DOHH2 (cell line): Measurements from ENCODE around the gene CCT6A.
"Not testable (repeated sequence)": the region's sequence is repeated elsewhere in the genome, so short reads cannot be mapped to it uniquely, and the experiment has no call there.

ENCODE experiments used
- H3F3A ChIP-seq: fragments of 200-600 bp; sonication (generic), shearing (Covaris generic); 2 replicates; pipeline ENCODE4 v1.6.0; 2016; ENCODE audit warnings: antibody characterized with exemption, mild to moderate bottlenecking; ENCODE audit not compliant: control insufficient read depth, insufficient read depth
- H3K27ac ChIP-seq: fragments of 200-600 bp; sonication (generic); 2 replicates; pipeline ENCODE4 v1.5.1; 2014; ENCODE audit warnings: low read depth, mild to moderate bottlenecking, low read length, moderate library complexity
- H3K27me3 ChIP-seq: fragments of 200-600 bp; sonication (generic); 2 replicates; pipeline ENCODE4 v1.6.1; 2014; ENCODE audit warnings: mild to moderate bottlenecking, low read length, mixed read lengths; ENCODE audit not compliant: control insufficient read depth
- H3K36me3 ChIP-seq: fragments of 200-600 bp; sonication (generic); 2 replicates; pipeline ENCODE4 v1.6.1; 2014; ENCODE audit warnings: mild to moderate bottlenecking, low read length, moderate library complexity, mixed read lengths; ENCODE audit not compliant: control insufficient read depth
- H3K4me1 ChIP-seq: fragments of 200-600 bp; sonication (generic); 2 replicates; pipeline ENCODE4 v1.6.1; 2014; ENCODE audit warnings: mild to moderate bottlenecking, low read length, mixed read lengths; ENCODE audit not compliant: control insufficient read depth
- H3K4me2 ChIP-seq: fragments of 200-600 bp; sonication (generic); 2 replicates; pipeline ENCODE4 v1.6.0; 2014; ENCODE audit warnings: mild to moderate bottlenecking, low read length, moderate library complexity
- H3K4me3 ChIP-seq: fragments of 200-600 bp; sonication (generic); 2 replicates; pipeline ENCODE4 v1.5.1; 2014; ENCODE audit warnings: mild to moderate bottlenecking, low read length, mixed read lengths
- H3K79me2 ChIP-seq: fragments of 200-600 bp; sonication (generic); 2 replicates; pipeline ENCODE4 v1.6.1; 2014; ENCODE audit warnings: mild to moderate bottlenecking, low read length, mixed read lengths; ENCODE audit not compliant: control insufficient read depth
- H3K9me2 ChIP-seq: fragments of 200-600 bp; sonication (generic); replicated peaks from 2 replicates; pipeline ENCODE4 v1.6.1; 2014; ENCODE audit warnings: mild to moderate bottlenecking, low read length, mixed read lengths; ENCODE audit not compliant: control insufficient read depth
- H3K9me3 ChIP-seq: fragments of 200-600 bp; sonication (generic); 2 replicates; pipeline ENCODE4 v1.6.1; 2014; ENCODE audit warnings: antibody characterized with exemption, low read length, mixed read lengths; ENCODE audit not compliant: control insufficient read depth, insufficient read depth
- H4K20me1 ChIP-seq: fragments of 200-600 bp; sonication (generic); 2 replicates; pipeline ENCODE4 v1.6.0; 2014; ENCODE audit warnings: low read depth, mild to moderate bottlenecking, antibody characterized with exemption, low read length, moderate library complexity; ENCODE audit not compliant: control insufficient read depth, insufficient read depth
- EZH2phosphoT487 ChIP-seq: fragments of 200-600 bp; sonication (generic); IDR thresholded peaks from 2 replicates; pipeline ENCODE4 v1.6.1; 2017; ENCODE audit warnings: borderline replicate concordance, mild to moderate bottlenecking, antibody characterized with exemption, low read length, moderate library complexity, mixed read lengths
- TF ChIP-seq, protein P1 (sequence below): fragments of 200-600 bp; sonication (generic); IDR thresholded peaks from one replicate; pipeline ENCODE4 v1.5.1; 2014; ENCODE audit warnings: antibody characterized with exemption, mild to moderate bottlenecking, low read depth, low read length; ENCODE audit not compliant: poor library complexity, severe bottlenecking

CCT6A gene

DNA sequence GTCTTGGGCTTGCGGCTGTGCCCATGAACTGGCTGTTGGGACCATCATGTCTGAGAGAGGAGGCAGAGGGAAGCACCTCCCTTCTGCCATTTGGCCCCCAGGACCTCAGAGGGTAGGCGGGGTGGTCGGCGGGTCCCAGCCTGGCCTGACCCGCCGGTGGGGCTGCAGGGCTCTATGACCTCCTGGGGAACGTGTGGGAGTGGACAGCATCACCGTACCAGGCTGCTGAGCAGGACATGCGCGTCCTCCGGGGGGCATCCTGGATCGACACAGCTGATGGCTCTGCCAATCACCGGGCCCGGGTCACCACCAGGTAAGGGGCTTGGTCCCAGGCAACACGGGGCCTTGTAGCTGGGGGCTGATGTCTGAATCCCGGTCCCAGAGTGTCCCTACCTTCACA, 26.6 kb downstream of the CCT6A start:
- Histone ChIP-seq H3K27me3 (no peaks in the 10 kb centered on the region), H3F3A (peaks cover 4% of the 10 kb centered on the region; the same call in 1 of the 2 replicates), H3K9me3 (no peaks in the 10 kb centered on the region), H3K36me3 (peaks cover 49% of the 10 kb centered on the region), H3K4me3 (no peak overlapping the region), H3K9me2 (no peaks in the 10 kb centered on the region), H3K4me1 (peaks cover 4% of the 10 kb centered on the region), H3K4me2 (no peak overlapping the region), H4K20me1 (peaks cover under 1% of the 10 kb centered on the region; the same call in 1 of the 2 replicates), H3K79me2 (no peaks in the 10 kb centered on the region), H3K27ac (no peak overlapping the region)
- TF ChIP-seq EZH2phosphoT487: no peak
- TF ChIP-seq, protein P1, sequence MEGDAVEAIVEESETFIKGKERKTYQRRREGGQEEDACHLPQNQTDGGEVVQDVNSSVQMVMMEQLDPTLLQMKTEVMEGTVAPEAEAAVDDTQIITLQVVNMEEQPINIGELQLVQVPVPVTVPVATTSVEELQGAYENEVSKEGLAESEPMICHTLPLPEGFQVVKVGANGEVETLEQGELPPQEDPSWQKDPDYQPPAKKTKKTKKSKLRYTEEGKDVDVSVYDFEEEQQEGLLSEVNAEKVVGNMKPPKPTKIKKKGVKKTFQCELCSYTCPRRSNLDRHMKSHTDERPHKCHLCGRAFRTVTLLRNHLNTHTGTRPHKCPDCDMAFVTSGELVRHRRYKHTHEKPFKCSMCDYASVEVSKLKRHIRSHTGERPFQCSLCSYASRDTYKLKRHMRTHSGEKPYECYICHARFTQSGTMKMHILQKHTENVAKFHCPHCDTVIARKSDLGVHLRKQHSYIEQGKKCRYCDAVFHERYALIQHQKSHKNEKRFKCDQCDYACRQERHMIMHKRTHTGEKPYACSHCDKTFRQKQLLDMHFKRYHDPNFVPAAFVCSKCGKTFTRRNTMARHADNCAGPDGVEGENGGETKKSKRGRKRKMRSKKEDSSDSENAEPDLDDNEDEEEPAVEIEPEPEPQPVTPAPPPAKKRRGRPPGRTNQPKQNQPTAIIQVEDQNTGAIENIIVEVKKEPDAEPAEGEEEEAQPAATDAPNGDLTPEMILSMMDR: no peak

DNA sequence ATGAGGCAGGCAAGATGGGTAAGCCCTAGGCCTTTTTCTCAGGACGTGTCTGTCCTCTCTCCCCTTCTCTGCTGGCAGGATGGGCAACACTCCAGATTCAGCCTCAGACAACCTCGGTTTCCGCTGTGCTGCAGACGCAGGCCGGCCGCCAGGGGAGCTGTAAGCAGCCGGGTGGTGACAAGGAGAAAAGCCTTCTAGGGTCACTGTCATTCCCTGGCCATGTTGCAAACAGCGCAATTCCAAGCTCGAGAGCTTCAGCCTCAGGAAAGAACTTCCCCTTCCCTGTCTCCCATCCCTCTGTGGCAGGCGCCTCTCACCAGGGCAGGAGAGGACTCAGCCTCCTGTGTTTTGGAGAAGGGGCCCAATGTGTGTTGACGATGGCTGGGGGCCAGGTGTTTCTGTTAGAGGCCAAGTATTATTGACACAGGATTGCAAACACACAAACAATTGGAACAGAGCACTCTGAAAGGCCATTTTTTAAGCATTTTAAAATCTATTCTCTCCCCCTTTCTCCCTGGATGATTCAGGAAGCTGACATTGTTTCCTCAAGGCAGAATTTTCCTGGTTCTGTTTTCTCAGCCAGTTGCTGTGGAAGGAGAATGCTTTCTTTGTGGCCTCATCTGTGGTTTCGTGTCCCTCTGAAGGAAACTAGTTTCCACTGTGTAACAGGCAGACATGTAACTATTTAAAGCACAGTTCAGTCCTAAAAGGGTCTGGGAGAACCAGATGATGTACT, 28.1 kb downstream of the CCT6A start:
- H3F3A ChIP-seq: no peaks in the 10 kb centered on the region
- no peak overlapping the region for H3K27ac ChIP-seq
- H3K4me1 ChIP-seq: no peaks in the 10 kb centered on the region
- H3K79me2 ChIP-seq: no peaks in the 10 kb centered on the region
- no peaks in the 10 kb centered on the region for H3K9me2 ChIP-seq
- no peak overlapping the region for H3K4me2 ChIP-seq
- H3K9me3 ChIP-seq: no peaks in the 10 kb centered on the region
- H3K36me3 ChIP-seq: peaks cover 43% of the 10 kb centered on the region
- no peak overlapping the region for H3K4me3 ChIP-seq
- TF ChIP-seq, protein P1: no peak
- TF ChIP-seq EZH2phosphoT487: no peak
- H4K20me1 ChIP-seq: peaks cover 6% of the 10 kb centered on the region; the same call in 1 of the 2 replicates
- no peaks in the 10 kb centered on the region for H3K27me3 ChIP-seq

DNA sequence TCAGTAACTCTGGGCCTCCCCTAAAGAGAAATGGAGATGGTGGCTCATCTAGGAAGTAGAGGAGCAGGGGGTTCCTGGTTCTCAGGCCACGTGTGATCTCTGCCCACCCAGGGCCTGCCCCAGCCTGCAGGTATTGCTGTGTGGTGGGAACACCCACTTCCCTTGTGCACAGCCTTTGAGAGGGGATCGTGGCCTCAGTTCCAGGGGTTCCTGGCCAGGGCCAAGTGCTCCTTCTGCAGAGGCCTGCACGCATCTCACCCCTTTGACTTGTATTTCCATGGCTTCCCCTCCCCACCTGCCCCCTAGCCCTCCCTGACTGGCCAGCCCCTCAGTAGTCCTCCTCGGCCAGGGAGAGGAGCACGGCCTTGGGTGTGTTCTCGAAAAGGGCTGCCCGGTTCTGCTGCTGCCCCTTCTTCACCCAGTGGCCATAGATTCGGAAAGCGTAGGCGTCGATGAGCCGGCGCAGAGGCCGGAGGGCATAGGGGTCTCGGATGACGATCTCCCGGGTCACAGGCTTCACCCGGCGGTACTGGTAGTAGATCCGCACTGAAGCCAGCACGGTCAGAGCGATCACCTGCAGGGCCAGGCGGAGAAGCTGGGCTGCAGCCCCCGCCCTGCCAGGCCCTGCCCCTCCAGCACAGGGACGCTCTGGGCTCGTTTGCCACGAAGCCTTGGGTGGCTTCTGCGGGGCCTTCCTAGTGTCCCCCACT, 29.3 kb downstream of the CCT6A start:
- not testable (repeated sequence) for H3K4me3 ChIP-seq, H3K27me3 ChIP-seq, H3K4me1 ChIP-seq, H3K79me2 ChIP-seq, H3K4me2 ChIP-seq, H3K9me3 ChIP-seq, H3F3A ChIP-seq, H4K20me1 ChIP-seq, H3K27ac ChIP-seq, H3K9me2 ChIP-seq
- peaks cover 39% of the 10 kb centered on the region for H3K36me3 ChIP-seq
